NOMO-1 treated with dmso at 0.1 percent for 144 hours (cell line): ENCODE measurements around the gene TGM4.
A peak's percentile ranks its signal among the peaks of the same experiment; 100 is the strongest.

Experiments
- DNase-seq: peaks from one replicate; lab custom pipeline; 2025; ENCODE audit not compliant: unreplicated experiment; lab: John Stamatoyannopoulos, UW

TGM4 gene

GRCh38 chr3:44950275-44950734 is 75.9 kb downstream of the TGM4 start:
- DNase-seq, result no peak

- no peak for DNase-seq
Measured at GRCh38 chr3:44952689-44953088, 78.3 kb downstream of the TGM4 start.

- no peak for DNase-seq
Measured at GRCh38 chr3:44954304-44954703, 79.9 kb downstream of the TGM4 start.

- peak; percentile 80 for DNase-seq
Measured at GRCh38 chr3:44954962-44955361, 80.6 kb downstream of the TGM4 start.

- DNase-seq, result no peak
Measured at GRCh38 chr3:44955917-44956316, 81.5 kb downstream of the TGM4 start.

GRCh38 chr3:44957986-44958385 is 83.6 kb downstream of the TGM4 start:
- no peak for DNase-seq

GRCh38 chr3:44958386-44958785 is 84.0 kb downstream of the TGM4 start:
- no peak for DNase-seq

GRCh38 chr3:44960387-44961026 is 86.1 kb downstream of the TGM4 start:
- no peak for DNase-seq

- no peak for DNase-seq
Measured at GRCh38 chr3:44961888-44962287, 87.5 kb downstream of the TGM4 start.

- no peak for DNase-seq
Measured at GRCh38 chr3:44962621-44963393, 88.4 kb downstream of the TGM4 start.

- DNase-seq, result no peak
Measured at GRCh38 chr3:44963571-44964325, 89.3 kb downstream of the TGM4 start.
